PC-3 (cell line): ENCODE data around the gene UPK1A.

ENCODE experiments used
- EZH2 ChIP-seq: fragments of 300-600 bp; sonication (generic); IDR thresholded peaks from one replicate; pipeline ENCODE4 v1.6.1; 2017; ENCODE audit warnings: antibody characterized with exemption, mild to moderate bottlenecking, low read length; ENCODE audit not compliant: unreplicated experiment
- EZH2phosphoT487 ChIP-seq: fragments of 300-600 bp; sonication (generic); IDR thresholded peaks from 2 replicates; pipeline ENCODE4 v1.6.1; 2018; ENCODE audit warnings: mild to moderate bottlenecking, antibody characterized with exemption, low read length, borderline replicate concordance
- TF ChIP-seq, protein P1 (sequence below): fragments of 300-600 bp; sonication (generic); conservative IDR thresholded peaks from 2 replicates; pipeline ENCODE4 v1.5.1; 2017; ENCODE audit warnings: antibody characterized with exemption, low read depth, mild to moderate bottlenecking, low read length

DNA sequence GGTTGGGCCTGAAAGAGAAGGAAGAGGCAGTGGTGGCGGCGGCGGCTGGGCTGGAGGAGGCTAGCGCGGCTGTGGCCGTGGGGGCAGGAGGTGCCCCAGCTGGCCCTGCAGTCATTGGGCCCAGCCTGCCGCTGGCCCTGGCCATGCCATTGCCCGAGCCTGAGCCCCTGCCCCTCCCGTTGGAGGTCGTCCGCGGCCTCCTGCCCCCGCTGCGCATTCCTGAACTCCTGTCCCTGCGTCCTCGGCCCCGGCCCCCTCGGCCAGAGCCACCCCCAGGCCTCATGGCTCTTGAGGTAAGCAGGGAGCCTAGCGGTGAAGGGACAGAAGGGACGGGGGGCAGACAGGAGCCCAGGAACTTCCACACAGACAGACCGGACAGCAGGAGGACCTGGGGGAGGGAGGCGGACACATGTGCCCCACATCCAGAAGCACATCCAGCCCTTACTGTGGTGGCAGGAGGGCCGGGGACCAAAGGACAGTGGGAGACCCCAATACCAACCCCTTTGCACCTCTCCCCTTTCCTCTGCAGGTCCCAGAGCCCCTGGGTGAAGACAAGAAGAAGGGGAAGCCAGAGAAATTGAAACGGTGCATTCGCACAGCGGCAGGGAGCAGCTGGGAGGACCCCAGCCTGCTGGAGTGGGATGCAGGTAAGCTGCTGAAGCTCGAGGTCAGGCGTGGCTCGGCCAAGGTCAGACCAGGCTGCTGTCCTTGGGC, 32.4 kb upstream of the UPK1A start:
- TF ChIP-seq, protein P1, sequence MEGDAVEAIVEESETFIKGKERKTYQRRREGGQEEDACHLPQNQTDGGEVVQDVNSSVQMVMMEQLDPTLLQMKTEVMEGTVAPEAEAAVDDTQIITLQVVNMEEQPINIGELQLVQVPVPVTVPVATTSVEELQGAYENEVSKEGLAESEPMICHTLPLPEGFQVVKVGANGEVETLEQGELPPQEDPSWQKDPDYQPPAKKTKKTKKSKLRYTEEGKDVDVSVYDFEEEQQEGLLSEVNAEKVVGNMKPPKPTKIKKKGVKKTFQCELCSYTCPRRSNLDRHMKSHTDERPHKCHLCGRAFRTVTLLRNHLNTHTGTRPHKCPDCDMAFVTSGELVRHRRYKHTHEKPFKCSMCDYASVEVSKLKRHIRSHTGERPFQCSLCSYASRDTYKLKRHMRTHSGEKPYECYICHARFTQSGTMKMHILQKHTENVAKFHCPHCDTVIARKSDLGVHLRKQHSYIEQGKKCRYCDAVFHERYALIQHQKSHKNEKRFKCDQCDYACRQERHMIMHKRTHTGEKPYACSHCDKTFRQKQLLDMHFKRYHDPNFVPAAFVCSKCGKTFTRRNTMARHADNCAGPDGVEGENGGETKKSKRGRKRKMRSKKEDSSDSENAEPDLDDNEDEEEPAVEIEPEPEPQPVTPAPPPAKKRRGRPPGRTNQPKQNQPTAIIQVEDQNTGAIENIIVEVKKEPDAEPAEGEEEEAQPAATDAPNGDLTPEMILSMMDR: no peak
- no peak for TF ChIP-seq EZH2phosphoT487
- TF ChIP-seq EZH2: no peak
